ENCODE data around the gene NBDY. TPM values are rescaled to one million over a fixed set of nuclear protein-coding genes. Genes with fewer than 3 reads are reported as not detected.
"Not testable (repeated sequence)": the region's sequence is repeated elsewhere in the genome, so short reads cannot be mapped to it uniquely, and the experiment has no call there.

NBDY gene
- total RNA-seq, 1 donor from 2014 or later = 4.6 TPM

DNA sequence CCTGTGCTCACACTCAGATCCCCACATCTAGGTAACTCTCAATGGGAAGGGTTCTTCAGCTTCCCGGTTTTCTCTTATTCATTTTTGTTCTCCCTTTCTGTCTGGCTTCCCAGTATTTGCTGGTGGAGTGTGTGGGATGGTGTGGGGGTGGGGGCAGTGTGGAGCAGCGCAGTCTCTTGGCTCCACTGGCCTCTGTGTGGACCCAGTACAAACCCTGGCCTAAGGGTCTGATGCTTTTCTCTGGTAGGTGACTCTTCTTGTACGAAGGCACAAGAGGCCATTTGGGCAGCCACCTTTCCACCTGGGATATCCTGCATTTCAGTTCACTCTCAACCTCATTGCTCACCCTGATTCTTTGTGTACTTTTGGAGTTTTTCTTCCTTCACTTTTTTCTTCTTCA lies 71.3 kb downstream of the NBDY start:
- no peak for DNase-seq (ENCODE audit: low read depth in 2 of 2)

GRCh38 chrX:56800801-56801200 lies 71.8 kb downstream of the NBDY start:
- DNase-seq (ENCODE audit: low read depth in 2 of 2) = no peak

DNA sequence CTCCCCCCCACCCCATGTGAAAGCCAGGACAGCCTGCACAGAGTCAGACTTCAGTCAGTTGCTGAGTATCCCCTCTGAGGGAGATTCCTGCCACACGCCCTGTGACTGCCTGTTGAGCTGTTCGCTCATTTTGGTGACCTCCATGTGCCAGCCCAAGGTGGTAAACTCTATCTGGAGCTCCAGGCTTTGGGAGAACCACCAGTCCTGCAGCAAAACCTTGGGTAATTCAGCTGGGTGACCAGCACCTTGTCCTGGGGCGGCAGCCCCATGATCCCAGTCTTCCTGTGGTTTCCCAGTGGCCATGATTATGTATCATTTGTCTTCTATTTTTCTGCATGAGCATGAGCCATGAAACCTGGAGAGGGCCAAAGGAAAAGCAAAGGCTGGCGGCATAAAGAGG lies 73.4 kb downstream of the NBDY start:
- DNase-seq (ENCODE audit: low read depth in 2 of 2) = no peak

DNA sequence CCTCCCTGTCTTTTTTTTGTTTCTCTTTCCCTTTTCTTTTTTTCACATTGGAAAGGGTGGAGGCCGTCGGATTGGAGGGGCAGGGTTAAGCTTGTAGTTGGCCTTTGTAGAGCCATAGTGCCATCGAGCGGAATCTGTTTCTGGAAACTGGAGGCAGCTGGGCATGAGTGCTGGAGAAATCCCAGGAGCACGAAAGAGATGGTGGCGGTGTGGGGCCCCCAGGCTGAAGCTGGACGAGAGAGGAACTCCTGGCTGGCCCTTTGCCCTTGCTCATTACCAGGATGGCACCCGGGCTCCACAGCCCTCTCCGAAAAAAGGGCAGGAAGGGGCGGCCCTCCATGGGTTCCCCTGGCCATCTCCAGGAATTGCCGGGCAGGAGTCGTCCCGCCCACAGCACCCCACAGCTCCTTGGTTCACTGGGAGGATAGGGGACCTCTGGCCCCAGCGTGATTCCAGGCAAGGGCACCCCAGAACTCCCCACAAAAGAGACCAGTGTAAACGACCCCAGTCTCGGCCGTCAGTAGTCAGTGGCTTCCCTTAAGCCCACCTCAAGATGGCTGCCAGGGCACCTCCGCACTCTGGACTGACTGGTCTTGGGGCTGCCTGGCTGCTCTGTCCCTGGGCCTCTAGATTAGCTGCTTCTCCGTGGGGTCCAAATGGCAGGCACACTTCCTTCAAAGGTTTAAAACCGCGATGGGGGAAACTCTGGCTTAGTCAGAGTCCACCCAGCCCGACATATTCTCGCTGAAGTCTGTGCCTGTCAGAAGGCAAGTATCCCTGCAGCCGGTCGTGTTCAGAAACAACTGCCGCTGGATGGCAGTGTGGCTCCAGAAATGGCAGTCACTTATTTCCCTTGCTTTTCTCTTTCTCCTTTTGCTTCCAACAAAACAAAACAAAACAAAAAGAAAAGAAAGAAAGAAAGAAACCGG lies 74.1 kb downstream of the NBDY start:
- peak; percentile 64 to 86 for DNase-seq (ENCODE audit: low read depth in 2 of 2)

DNA sequence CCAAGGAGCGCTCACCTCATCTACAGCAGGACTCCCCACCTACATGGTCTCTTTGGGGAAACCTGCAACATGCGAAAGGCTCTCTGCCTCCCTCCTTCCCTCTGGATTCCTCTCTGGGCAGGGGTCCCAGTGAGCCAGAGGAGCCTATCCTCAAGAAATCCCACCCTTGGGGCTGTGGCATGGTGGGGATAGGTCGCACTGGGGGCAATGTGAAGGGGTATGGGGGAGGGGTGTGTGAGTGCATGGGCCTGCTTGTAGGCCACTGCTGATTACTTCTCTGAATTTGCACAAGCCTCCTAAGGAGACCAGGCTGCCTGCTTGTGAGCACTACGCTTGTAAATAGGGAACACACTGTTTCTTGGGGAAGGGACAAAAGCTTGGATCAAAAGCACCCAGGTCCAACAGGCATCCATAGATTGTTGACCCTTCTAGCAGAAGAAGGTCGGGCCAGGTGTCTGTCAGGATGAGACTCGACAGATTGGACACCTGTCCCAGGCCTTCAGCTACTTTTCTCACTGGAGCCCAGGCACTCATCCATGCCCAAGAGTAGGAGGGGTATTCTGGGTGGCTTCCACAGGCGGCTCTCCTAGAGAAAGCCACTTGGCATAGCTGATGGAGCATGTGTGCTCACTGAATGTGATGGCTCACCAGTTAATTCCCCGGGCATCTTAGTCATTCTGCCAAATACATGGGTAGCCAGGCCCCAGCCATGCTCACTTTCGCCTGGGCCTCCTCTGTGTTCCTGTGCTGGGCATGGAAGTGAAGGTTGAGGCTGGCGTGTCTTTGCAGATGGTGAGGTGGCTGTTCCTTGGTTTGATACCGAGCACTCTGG lies 75.0 kb downstream of the NBDY start:
- no peak for DNase-seq (ENCODE audit: low read depth in 2 of 2)

DNA sequence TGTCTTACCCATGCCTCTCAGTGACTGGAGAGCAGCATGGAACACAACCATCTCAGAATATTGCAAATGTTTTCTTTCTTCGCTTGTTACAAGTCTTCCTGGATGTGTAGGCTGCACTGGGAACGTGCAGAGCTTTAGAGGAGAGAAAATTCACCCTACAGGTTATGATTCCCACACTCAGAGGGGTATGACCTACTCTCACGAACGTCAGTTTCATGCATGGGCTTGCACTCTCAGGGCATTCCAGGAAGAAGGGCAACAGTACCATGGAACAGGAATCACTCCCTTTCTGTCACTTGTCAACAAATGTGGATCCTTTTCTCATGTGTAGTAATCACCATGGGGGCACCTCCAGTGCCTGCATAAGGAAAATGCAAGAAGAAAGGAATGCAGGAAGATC lies 75.8 kb downstream of the NBDY start:
- no peak for DNase-seq (ENCODE audit: low read depth in 2 of 2)

GRCh38 chrX:56805399-56805798 lies 76.4 kb downstream of the NBDY start:
- DNase-seq (ENCODE audit: low read depth in 2 of 2) = no peak

DNA sequence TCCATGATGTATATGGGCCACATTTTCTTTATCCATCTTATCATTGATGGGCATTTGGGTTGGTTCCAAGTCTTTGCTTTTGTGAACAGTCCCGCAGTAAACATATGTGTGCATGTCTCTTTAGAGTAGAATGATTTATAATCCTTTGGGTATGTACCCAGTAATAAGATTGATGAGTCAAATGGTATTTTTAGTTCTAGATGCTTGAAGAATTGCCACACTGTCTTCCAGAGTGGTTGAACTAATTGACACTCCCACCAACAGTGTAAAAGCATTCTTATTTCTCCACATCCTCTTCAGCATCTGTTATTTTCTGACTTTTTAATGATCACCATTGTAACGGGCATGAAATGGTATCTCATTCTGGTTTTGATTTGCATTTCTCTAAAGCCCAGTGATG lies 77.1 kb downstream of the NBDY start:
- not testable (repeated sequence) for DNase-seq (ENCODE audit: low read depth in 2 of 2)

DNA sequence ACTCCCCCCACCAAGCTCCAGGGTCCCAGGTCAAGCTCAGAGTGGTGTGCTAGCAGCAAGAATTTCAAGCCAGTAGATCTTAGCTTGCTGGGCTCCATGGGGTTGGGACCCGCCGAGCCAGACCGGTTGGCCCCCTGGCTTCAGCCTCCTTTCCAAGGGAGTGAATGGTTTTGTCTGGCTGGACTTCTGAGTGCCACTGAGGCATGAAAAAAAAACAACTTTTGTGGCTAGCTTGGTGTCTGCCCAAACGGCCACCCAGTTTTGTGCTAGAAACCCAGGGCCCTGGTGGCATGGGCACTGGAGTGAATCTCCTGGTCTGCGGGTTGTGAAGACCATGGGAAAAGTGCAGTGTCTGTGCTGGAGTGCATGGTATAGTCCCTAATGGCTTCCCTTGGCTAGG lies 82.6 kb downstream of the NBDY start:
- no peak for DNase-seq (ENCODE audit: low read depth in 2 of 2)

- no peak for DNase-seq (ENCODE audit: low read depth in 2 of 2)
Observed at GRCh38 chrX:56812515-56813105, 83.6 kb downstream of the NBDY start.

DNA sequence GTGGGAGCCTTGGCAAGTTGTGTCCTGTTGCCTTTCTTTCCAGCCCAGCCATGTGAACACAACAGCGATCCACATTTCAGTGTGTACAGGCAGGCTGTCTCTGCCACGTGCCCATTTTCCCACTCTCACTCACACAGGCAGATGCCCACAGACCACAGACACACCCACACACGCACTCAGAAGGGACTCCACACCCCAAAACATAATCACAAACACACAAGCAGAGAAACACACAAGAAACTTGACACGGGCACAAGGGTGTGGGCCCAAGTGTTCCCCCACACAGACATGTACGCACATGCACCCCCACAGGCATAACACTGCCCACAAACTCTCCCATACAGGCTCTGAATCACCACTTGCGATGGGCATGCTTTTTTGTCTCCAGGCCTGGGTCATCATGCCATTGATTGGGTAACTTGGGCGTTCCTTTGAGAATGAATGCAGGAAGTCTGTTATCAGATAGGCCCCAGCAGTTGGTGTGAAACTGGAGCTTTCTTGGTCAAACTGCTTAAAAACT lies 84.3 kb downstream of the NBDY start:
- no peak for DNase-seq (ENCODE audit: low read depth in 2 of 2)

- DNase-seq (ENCODE audit: low read depth in 2 of 2) = no peak
Observed at GRCh38 chrX:56817179-56817578, 88.1 kb downstream of the NBDY start.

DNA sequence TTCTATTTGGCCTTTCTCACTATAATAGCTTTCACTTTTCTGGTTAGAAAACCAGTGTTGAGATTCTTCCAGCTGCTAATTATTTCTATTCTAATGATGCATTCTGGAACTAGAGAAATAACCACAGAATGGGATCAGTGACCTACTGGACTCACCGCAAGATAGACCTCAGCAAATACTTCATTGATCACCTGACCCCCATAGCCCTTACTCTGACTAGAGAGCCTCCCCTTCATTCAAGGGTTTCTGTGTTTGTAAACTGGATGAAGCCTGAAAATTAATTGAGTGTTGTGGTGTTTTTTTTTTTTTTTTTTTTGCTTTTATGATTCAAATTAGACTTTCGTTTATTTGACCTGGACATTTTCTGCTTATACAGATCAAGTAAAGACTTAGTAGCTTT lies 97.0 kb downstream of the NBDY start:
- no peak for DNase-seq (ENCODE audit: low read depth in 2 of 2)

GRCh38 chrX:56833626-56834025 lies 104.6 kb downstream of the NBDY start:
- peak in 1 of 2 donors; percentile 34 for DNase-seq (ENCODE audit: low read depth in 2 of 2)

- no peak for DNase-seq (ENCODE audit: low read depth in 2 of 2)
Observed at GRCh38 chrX:56853436-56853835, 124.4 kb downstream of the NBDY start.

DNA sequence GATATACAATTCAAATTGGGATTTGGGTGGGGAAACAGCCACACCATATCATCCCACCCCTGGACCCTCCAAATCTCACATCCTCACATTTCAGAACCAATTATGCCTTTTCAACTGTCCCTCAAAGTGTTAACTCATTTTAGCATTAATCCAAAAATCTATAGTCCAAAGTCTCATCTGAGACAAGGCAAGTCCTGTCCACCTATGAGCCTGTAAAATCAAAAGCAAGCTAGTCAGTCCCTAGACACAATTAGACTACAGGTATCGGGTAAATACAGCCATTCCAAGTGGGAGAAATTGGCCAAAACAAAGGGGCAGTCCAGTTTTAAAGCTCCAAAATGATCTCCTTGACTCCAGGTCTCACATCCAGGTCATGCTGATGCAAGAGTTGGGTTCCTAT lies 128.0 kb downstream of the NBDY start:
- DNase-seq (ENCODE audit: low read depth in 2 of 2) = no peak

- DNase-seq (ENCODE audit: low read depth in 2 of 2) = no peak
Observed at GRCh38 chrX:56860888-56861287, 131.8 kb downstream of the NBDY start.

Other genes starting within 250 kb of the NBDY start
- 3.2 and 7.2 TPM in 2 replicates for gene UBQLN2, start 165.6 kb upstream of the NBDY start, total RNA-seq